HepG2 (cell line): ENCODE results near the gene ELL3. TPM values are rescaled to one million over a fixed set of nuclear protein-coding genes. Genes with fewer than 3 reads are reported as not detected.
A peak's percentile ranks its signal among the peaks of the same experiment; 100 is the strongest.

Experiments
- CENPT ChIP-seq: sonication (generic); formaldehyde crosslinking; IDR thresholded peaks from 2 replicates; pipeline ENCODE4 v1.8.0; 2022; ENCODE audit warnings: low read depth, mild to moderate bottlenecking, moderate library complexity, missing genetic modification reagents
- DR1 ChIP-seq: sonication (generic); formaldehyde crosslinking; IDR thresholded peaks from 2 replicates; pipeline ENCODE4 v1.8.0; 2021; ENCODE audit warnings: mild to moderate bottlenecking, missing genetic modification reagents, inconsistent platforms
- ELF4 ChIP-seq: sonication (generic); formaldehyde crosslinking; IDR thresholded peaks from 2 replicates; pipeline ENCODE4 v1.5.0; 2020; ENCODE audit warnings: missing genetic modification reagents, mild to moderate bottlenecking, moderate library complexity, borderline replicate concordance
- GATAD1 ChIP-seq: IDR thresholded peaks from 2 replicates; pipeline ENCODE4 v1.6.1; 2016; ENCODE audit warnings: missing genetic modification reagents, missing compliant biosample characterization
- HDAC6 ChIP-seq: fragments of 200-600 bp; sonication (generic); IDR thresholded peaks from 2 replicates; pipeline ENCODE4 v1.7.0; 2017; ENCODE audit warnings: mild to moderate bottlenecking, antibody characterized with exemption, low read length, low read depth
- ISL2 ChIP-seq: sonication (generic); formaldehyde crosslinking; IDR thresholded peaks from 2 replicates; pipeline ENCODE4 v1.5.0; 2020; ENCODE audit warnings: missing genetic modification reagents
- MEIS2 ChIP-seq: sonication (generic); formaldehyde crosslinking; IDR thresholded peaks from 2 replicates; pipeline ENCODE4 v1.9.0; 2021; ENCODE audit warnings: mild to moderate bottlenecking, missing genetic modification reagents
- MTF2 ChIP-seq: sonication (generic); formaldehyde crosslinking; IDR thresholded peaks from 2 replicates; pipeline ENCODE4 v1.5.0; 2020; ENCODE audit warnings: missing genetic modification reagents, borderline replicate concordance
- RAD21 ChIP-seq: fragments of 450-650 bp; formaldehyde crosslinking; IDR thresholded peaks from 2 replicates; pipeline ENCODE4 v1.5.0; 2020; ENCODE audit warnings: mild to moderate bottlenecking
- RXRA ChIP-seq: sonication (generic); formaldehyde crosslinking; IDR thresholded peaks from 2 replicates; pipeline ENCODE4 v1.5.1; 2020; ENCODE audit warnings: missing genetic modification reagents
- SIN3B ChIP-seq: fragments of 150-350 bp; IDR thresholded peaks from 2 replicates; pipeline ENCODE4 v1.6.1; 2014; ENCODE audit warnings: low read length
- TEAD3 ChIP-seq: optimal IDR thresholded peaks from 2 replicates; pipeline ENCODE3; 2016; ENCODE audit warnings: borderline replicate concordance
- TGIF2 ChIP-seq: IDR thresholded peaks from 2 replicates; pipeline ENCODE4 v1.6.1; 2016; ENCODE audit warnings: control low read depth, missing compliant biosample characterization
- ZFYVE20 ChIP-seq: sonication (generic); formaldehyde crosslinking; IDR thresholded peaks from 2 replicates; pipeline ENCODE4 v1.8.0; 2023; ENCODE audit warnings: low read depth, mild to moderate bottlenecking, moderate library complexity, missing genetic modification reagents, borderline replicate concordance
- ZMAT3 ChIP-seq: sonication (generic); formaldehyde crosslinking; conservative IDR thresholded peaks from 2 replicates; pipeline ENCODE4 v1.7.0; 2021; ENCODE audit warnings: missing genetic modification reagents
- ZNF317 ChIP-seq: sonication (generic); formaldehyde crosslinking; IDR thresholded peaks from 2 replicates; pipeline ENCODE4 v1.5.0; 2020; ENCODE audit warnings: mild to moderate bottlenecking, missing genetic modification reagents
- ZNF335 ChIP-seq: sonication (generic); formaldehyde crosslinking; IDR thresholded peaks from 2 replicates; pipeline ENCODE4 v1.4.0; 2020; ENCODE audit warnings: missing genetic modification reagents
- ZNF484 ChIP-seq: sonication (generic); formaldehyde crosslinking; IDR thresholded peaks from 2 replicates; pipeline ENCODE4 v1.5.1; 2020; ENCODE audit warnings: mild to moderate bottlenecking, low read depth, missing genetic modification reagents, borderline replicate concordance
- ZSCAN30 ChIP-seq: sonication (generic); formaldehyde crosslinking; IDR thresholded peaks from 2 replicates; pipeline ENCODE4 v1.5.0; 2020; ENCODE audit warnings: mild to moderate bottlenecking, missing genetic modification reagents
- polyA plus RNA-seq, 8 experiments: library from polyadenylated mRNA; depleted of rRNA in 3 of 8; stranded (reverse) in 7 of 8; unstranded in 1 of 8; fragments of >200 nt; fragmentation: Illumina TruSeq in 4 of 8; extraction: Trizol in 4 of 8; gene quantifications; 2 replicates each; pipeline versions ENCODE4 v1.2.1 to v1.2.3, GENCODE V29; 2011 to 2016; ENCODE audit warnings: low read depth in 4 of 8, missing spikeins in 1 of 8, mixed read lengths in 1 of 8; ENCODE audit not compliant: insufficient read depth in 1 of 8
- total RNA-seq, 5 experiments: library from RNA; depleted of rRNA; stranded (reverse); fragments of >200 nt; fragmentation: Illumina TruSeq; extraction: Trizol; gene quantifications; 2 replicates each; pipeline ENCODE4 v1.2.3, GENCODE V29; 2016; ENCODE audit warnings: low read depth in 1 of 5
- TF ChIP-seq, protein P1 (sequence below): sonication (generic); formaldehyde crosslinking; IDR thresholded peaks from 2 replicates; pipeline ENCODE4 v1.5.0; 2020; ENCODE audit warnings: mild to moderate bottlenecking, missing genetic modification reagents, moderate library complexity
- TF ChIP-seq, protein P2 (sequence below): IDR thresholded peaks from 2 replicates; pipeline ENCODE4 v1.6.1; 2016; ENCODE audit warnings: low read depth, missing genetic modification reagents, missing compliant biosample characterization
- TF ChIP-seq, protein P3 (sequence below): sonication (generic); formaldehyde crosslinking; IDR thresholded peaks from 2 replicates; pipeline ENCODE4 v1.5.0; 2020; ENCODE audit warnings: missing genetic modification reagents
- TF ChIP-seq, protein P4 (sequence below): sonication (generic); formaldehyde crosslinking; IDR thresholded peaks from 2 replicates; pipeline ENCODE4 v1.4.0; 2020; ENCODE audit warnings: missing genetic modification reagents, borderline replicate concordance

ELL3 gene
- total and polyA plus RNA-seq, 2 of the 13 experiments (the other 11 are each of a cell fraction or from before 2014, with no cell fraction given) = 6.1 to 8.8 TPM

DNA sequence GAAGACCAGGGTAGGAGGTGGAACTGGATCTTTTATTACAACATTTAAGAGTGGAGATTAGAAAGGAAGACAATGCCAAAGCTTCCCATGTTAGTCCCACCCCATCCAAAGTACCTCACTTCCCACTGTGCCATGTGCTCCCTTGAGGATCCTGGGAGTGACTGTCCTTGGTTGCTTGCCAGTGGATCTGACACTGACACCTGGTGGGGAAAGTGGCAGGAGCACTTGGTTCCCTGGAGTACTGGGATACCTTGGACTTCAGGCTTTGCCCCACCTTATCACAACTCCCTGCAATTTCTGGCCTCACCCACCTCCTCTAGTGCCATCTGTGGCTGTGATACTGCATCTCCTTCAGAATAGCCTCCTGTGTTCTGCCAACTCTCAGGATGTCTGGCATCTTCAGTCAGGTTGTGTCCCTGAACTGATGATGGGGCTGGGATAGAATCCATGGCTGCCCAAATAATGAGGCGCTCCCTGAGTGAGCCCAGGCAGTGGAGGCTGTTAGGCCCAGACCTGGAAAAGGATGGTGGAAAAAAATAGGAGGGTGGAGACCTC, 1.3 kb downstream of the ELL3 start (continued):
- TF ChIP-seq TGIF2 (CRISPR knock-in tag) (0 out of 2 replicates have a peak, but pooled peaks have one; percentile 31), HDAC6 (no peak), ZNF335 (CRISPR knock-in tag) (no peak), ZSCAN30 (CRISPR knock-in tag) (no peak), ZFYVE20 (CRISPR knock-in tag) (no peak), DR1 (no peak), SIN3B (no peak), MEIS2 (no peak), ISL2 (CRISPR knock-in tag) (no peak), ELF4 (no peak), MTF2 (CRISPR knock-in tag) (no peak), GATAD1 (CRISPR knock-in tag) (peak; percentile 51; the same call in 1 of the 2 replicates), CENPT (CRISPR knock-in tag) (no peak), TEAD3 (peak; percentile 43), ZNF484 (CRISPR knock-in tag) (no peak), RXRA (CRISPR knock-in tag) (no peak), ZMAT3 (no peak), RAD21 (CRISPR knock-in tag) (no peak), ZNF317 (CRISPR knock-in tag) (no peak)
- TF ChIP-seq, protein P1, sequence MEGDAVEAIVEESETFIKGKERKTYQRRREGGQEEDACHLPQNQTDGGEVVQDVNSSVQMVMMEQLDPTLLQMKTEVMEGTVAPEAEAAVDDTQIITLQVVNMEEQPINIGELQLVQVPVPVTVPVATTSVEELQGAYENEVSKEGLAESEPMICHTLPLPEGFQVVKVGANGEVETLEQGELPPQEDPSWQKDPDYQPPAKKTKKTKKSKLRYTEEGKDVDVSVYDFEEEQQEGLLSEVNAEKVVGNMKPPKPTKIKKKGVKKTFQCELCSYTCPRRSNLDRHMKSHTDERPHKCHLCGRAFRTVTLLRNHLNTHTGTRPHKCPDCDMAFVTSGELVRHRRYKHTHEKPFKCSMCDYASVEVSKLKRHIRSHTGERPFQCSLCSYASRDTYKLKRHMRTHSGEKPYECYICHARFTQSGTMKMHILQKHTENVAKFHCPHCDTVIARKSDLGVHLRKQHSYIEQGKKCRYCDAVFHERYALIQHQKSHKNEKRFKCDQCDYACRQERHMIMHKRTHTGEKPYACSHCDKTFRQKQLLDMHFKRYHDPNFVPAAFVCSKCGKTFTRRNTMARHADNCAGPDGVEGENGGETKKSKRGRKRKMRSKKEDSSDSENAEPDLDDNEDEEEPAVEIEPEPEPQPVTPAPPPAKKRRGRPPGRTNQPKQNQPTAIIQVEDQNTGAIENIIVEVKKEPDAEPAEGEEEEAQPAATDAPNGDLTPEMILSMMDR (CRISPR knock-in tag) = peak; percentile 88
- TF ChIP-seq, protein P2, sequence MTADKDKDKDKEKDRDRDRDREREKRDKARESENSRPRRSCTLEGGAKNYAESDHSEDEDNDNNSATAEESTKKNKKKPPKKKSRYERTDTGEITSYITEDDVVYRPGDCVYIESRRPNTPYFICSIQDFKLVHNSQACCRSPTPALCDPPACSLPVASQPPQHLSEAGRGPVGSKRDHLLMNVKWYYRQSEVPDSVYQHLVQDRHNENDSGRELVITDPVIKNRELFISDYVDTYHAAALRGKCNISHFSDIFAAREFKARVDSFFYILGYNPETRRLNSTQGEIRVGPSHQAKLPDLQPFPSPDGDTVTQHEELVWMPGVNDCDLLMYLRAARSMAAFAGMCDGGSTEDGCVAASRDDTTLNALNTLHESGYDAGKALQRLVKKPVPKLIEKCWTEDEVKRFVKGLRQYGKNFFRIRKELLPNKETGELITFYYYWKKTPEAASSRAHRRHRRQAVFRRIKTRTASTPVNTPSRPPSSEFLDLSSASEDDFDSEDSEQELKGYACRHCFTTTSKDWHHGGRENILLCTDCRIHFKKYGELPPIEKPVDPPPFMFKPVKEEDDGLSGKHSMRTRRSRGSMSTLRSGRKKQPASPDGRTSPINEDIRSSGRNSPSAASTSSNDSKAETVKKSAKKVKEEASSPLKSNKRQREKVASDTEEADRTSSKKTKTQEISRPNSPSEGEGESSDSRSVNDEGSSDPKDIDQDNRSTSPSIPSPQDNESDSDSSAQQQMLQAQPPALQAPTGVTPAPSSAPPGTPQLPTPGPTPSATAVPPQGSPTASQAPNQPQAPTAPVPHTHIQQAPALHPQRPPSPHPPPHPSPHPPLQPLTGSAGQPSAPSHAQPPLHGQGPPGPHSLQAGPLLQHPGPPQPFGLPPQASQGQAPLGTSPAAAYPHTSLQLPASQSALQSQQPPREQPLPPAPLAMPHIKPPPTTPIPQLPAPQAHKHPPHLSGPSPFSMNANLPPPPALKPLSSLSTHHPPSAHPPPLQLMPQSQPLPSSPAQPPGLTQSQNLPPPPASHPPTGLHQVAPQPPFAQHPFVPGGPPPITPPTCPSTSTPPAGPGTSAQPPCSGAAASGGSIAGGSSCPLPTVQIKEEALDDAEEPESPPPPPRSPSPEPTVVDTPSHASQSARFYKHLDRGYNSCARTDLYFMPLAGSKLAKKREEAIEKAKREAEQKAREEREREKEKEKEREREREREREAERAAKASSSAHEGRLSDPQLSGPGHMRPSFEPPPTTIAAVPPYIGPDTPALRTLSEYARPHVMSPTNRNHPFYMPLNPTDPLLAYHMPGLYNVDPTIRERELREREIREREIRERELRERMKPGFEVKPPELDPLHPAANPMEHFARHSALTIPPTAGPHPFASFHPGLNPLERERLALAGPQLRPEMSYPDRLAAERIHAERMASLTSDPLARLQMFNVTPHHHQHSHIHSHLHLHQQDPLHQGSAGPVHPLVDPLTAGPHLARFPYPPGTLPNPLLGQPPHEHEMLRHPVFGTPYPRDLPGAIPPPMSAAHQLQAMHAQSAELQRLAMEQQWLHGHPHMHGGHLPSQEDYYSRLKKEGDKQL (CRISPR knock-in tag) = no peak
- TF ChIP-seq, protein P3, sequence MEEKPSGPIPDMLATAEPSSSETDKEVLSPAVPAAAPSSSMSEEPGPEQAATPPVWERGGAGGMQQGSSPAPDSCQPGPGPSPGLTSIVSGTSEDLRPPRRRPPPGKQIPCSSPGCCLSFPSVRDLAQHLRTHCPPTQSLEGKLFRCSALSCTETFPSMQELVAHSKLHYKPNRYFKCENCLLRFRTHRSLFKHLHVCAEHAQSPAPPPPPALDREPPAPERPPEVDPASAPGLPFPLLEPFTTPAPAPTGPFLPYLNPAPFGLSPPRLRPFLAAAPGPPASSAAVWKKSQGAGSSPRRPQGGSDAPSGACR = peak; percentile 4; the same call in 1 of the 2 replicates
- TF ChIP-seq, protein P4, sequence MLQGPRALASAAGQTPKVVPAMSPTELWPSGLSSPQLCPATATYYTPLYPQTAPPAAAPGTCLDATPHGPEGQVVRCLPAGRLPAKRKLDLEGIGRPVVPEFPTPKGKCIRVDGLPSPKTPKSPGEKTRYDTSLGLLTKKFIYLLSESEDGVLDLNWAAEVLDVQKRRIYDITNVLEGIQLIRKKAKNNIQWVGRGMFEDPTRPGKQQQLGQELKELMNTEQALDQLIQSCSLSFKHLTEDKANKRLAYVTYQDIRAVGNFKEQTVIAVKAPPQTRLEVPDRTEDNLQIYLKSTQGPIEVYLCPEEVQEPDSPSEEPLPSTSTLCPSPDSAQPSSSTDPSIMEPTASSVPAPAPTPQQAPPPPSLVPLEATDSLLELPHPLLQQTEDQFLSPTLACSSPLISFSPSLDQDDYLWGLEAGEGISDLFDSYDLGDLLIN (CRISPR knock-in tag) = no peak
